Measurements from ENCODE around the gene ZNF319. TPM values are rescaled to one million over a fixed set of nuclear protein-coding genes. Genes with fewer than 3 reads are reported as not detected.
A peak's percentile ranks its signal among the peaks of the same experiment; 100 is the strongest.

Gene ZNF319
- total and polyA plus RNA-seq, 2 of the 4 experiments (the other 2 are of a cell fraction) = 0.90 to 6.3 TPM

DNA sequence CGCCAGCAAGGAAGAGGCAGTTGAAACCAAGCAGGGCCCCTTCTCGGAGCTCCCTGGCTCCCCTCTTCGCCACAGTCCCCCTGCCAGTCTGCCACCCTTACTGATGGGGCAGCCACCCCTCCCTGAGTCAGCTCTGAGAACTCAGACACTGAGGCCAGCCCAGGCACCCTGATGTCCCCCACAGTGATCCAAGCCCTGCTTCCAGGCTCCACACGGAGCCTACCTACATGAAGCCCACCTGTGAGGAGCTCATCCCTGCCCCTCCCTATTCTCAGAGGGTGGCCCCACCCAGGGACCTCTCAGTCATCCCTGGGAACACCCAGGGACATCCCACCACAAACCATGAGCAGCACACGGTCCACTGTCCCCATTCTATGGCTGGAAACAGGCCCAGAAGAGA is 38.4 kb downstream of the ZNF319 start:
- no peak overlapping the region for H2BK5ac ChIP-seq (ENCODE audit: low read depth, low read length, poor library complexity, severe bottlenecking)
- dilution Hi-C loops (cut with HindIII; ENCODE audit: low sequenced_read_pairs, unreplicated experiment) = no loop called here
- BruUV-seq (replicated peaks) = no TSS peak
- intact Hi-C loops (cut with micrococcal nuclease) = no loop called here
- peaks cover 50% of the 10 kb centered on the region for H3K27me3 ChIP-seq (ENCODE audit: control insufficient read depth, insufficient read depth, low read length)
- CTCF ChIA-PET = interaction anchor here (0.6 kb wide), 1 partner anchor 208 kb away, joined by 3 read pairs; no protein-coding TSS in a partner anchor
- no peak overlapping the region for H2BK20ac ChIP-seq (ENCODE audit: low read depth, low read length)
- POLR2A ChIA-PET (ENCODE audit: unreplicated experiment) = no interaction called here
- no peak overlapping the region for H2AK9ac ChIP-seq (replicated peaks; ENCODE audit: low read depth, low read length, poor library complexity)
- H2AFZ ChIP-seq (replicated peaks; ENCODE audit: low read length, poor library complexity) = peak overlapping the region; percentile 23
- no peak overlapping the region for H3K9ac ChIP-seq (ENCODE audit: low read depth, low read length)
- H3K4ac ChIP-seq (ENCODE audit: low read depth, low read length) = no peak overlapping the region
- H3K27ac ChIP-seq (ENCODE audit: insufficient read depth, low read length) = no peak overlapping the region
- H2AK5ac ChIP-seq (ENCODE audit: low read depth, low read length) = no peak overlapping the region
- no peak overlapping the region for H3K23ac ChIP-seq (ENCODE audit: low read depth, low read length)
- no peak for ATAC-seq (ENCODE audit: low read depth)
- no peak overlapping the region for H4K8ac ChIP-seq (ENCODE audit: low read depth in 2 of 2, low read length in 2 of 2)
- H3K79me1 ChIP-seq (ENCODE audit: low read depth in 1 of 2, low read length in 2 of 2) = no peaks in the 10 kb centered on the region
- no peak for DNase-seq
- H2BK120ac ChIP-seq (ENCODE audit: low read depth, low read length) = no peak overlapping the region
- H3K56ac ChIP-seq (ENCODE audit: extremely low read depth, insufficient read depth, low read length) = no peak overlapping the region
- TF ChIP-seq MAZ (IDR thresholded peaks at IDR 0.05; ENCODE audit: borderline replicate concordance, low read depth, low read length) (no peak), MAFK (IDR thresholded peaks at IDR 0.05; ENCODE audit: low read depth, low read length) (no peak), MXI1 (IDR thresholded peaks at IDR 0.05; ENCODE audit: borderline replicate concordance, low read depth, low read length) (no peak)
- no peak overlapping the region for H3K18ac ChIP-seq (ENCODE audit: low read depth, low read length)
- H3K9me3 ChIP-seq (ENCODE audit: control insufficient read depth, insufficient read depth, low read length) = no peaks in the 10 kb centered on the region
- no peaks in the 10 kb centered on the region; the same call in 1 of the 2 replicates for H3K4me1 ChIP-seq (ENCODE audit: control insufficient read depth, insufficient read depth, low read length)
- WGBS, 2 experiments (ENCODE audit: extremely low coverage in 2 of 2, insufficient read length in 1 of 2) = 6% methylated on average over 3 of the region's 5 CpGs; no CpG with 5 or more reads in 1 of the 2 experiments
- H4K20me1 ChIP-seq (ENCODE audit: insufficient read depth, low read length) = no peaks in the 10 kb centered on the region
- H4K5ac ChIP-seq (ENCODE audit: low read depth, low read length) = no peak overlapping the region
- no peak overlapping the region for H3K14ac ChIP-seq (replicated peaks; ENCODE audit: low read depth, low read length)
- H2BK15ac ChIP-seq (ENCODE audit: low read depth, low read length) = no peak overlapping the region
- no peaks in the 10 kb centered on the region for H3K9me1 ChIP-seq (ENCODE audit: insufficient read depth, low read length)
- H4K91ac ChIP-seq (ENCODE audit: insufficient read depth, low read depth, low read length) = no peak overlapping the region
- in situ Hi-C loops (cut with MboI; ENCODE audit: low sequenced_read_pairs) = no loop called here
- no peaks in the 10 kb centered on the region for H3K36me3 ChIP-seq (ENCODE audit: control insufficient read depth, insufficient read depth, low read length)
- no peak overlapping the region for H3K4me2 ChIP-seq (ENCODE audit: low read depth, low read length)
- H3K4me3 ChIP-seq (ENCODE audit: insufficient read depth, low read depth, low read length) = no peak overlapping the region
